ENCODE data around the gene CCDC149. TPM values are rescaled to one million over a fixed set of nuclear protein-coding genes. Genes with fewer than 3 reads are reported as not detected.

CCDC149 gene
- total RNA-seq, 4 donors from 2014 or later: 0.91 to 13.9 (median 5.7) TPM

- Histone ChIP-seq H3K27me3 (no peaks in the 10 kb centered on the region), H3K27ac (no peak overlapping the region), H3K4me3 (no peak overlapping the region), H3K9me3 (no peaks in the 10 kb centered on the region), H3K36me3 (no peaks in the 10 kb centered on the region), H3K4me1 (no peaks in the 10 kb centered on the region)
- 86 to 90% methylated on average over 2 to 7 of the region's 8 CpGs for WGBS, 2 donors
- DNase-seq: no peak
- intact Hi-C loops (cut with DNase I): no loop called here
- TF ChIP-seq CTCF (IDR thresholded peaks at IDR 0.05) (no peak), POLR2A (IDR thresholded peaks at IDR 0.05) (no peak)
These were observed 27.5 kb downstream of the CCDC149 start for GRCh38 chr4:24885342-24885741.

- no peak for TF ChIP-seq CTCF (IDR thresholded peaks at IDR 0.05)
- no peak for TF ChIP-seq POLR2A (IDR thresholded peaks at IDR 0.05)
- Histone ChIP-seq H3K27me3 (no peaks in the 10 kb centered on the region), H3K9me3 (no peaks in the 10 kb centered on the region), H3K4me3 (no peak overlapping the region), H3K4me1 (no peaks in the 10 kb centered on the region), H3K27ac (no peak overlapping the region), H3K36me3 (no peaks in the 10 kb centered on the region)
- 82 to 87% methylated on average over 8 of the region's 8 CpGs for WGBS, 2 donors
- intact Hi-C loops (cut with DNase I): no loop called here
- no peak for DNase-seq
These were observed 27.9 kb downstream of the CCDC149 start for GRCh38 chr4:24884902-24885301.

- no peak for DNase-seq
- no peaks in the 10 kb centered on the region for H3K36me3 ChIP-seq
- WGBS, 2 donors: 37 to 43% methylated on average over 3 of the region's 3 CpGs
These were observed 31.2 kb downstream of the CCDC149 start for GRCh38 chr4:24881508-24882196.

GRCh38 chr4:24880186-24880585 is 32.7 kb downstream of the CCDC149 start:
- whole genome bisulfite sequencing, 2 donors: 75 to 77% methylated on average over 8 of the region's 8 CpGs
- no peak overlapping the region for H3K4me3 ChIP-seq
- peaks cover 0 to 5% (median 0%) of the 10 kb centered on the region in 3 donors for H3K4me1 ChIP-seq
- no peaks in the 10 kb centered on the region for H3K36me3 ChIP-seq
- intact Hi-C loops (cut with DNase I): no loop called here
- DNase-seq: no peak
- TF ChIP-seq POLR2A (IDR thresholded peaks at IDR 0.05) (no peak), CTCF (IDR thresholded peaks at IDR 0.05) (no peak)
- no peaks in the 10 kb centered on the region for H3K9me3 ChIP-seq
- no peaks in the 10 kb centered on the region for H3K27me3 ChIP-seq
- H3K27ac ChIP-seq: no peak overlapping the region

More at GRCh38 chr4:24881508-24882196, 31.2 kb downstream of the CCDC149 start:
- Histone ChIP-seq H3K9me3 (no peaks in the 10 kb centered on the region), H3K4me3 (no peak overlapping the region), H3K27ac (no peak overlapping the region), H3K27me3 (no peaks in the 10 kb centered on the region), H3K4me1 (peaks cover 0 to 5% (median 0%) of the 10 kb centered on the region in 3 donors)
- intact Hi-C loops (cut with DNase I): no loop called here
- no peak for TF ChIP-seq POLR2A (IDR thresholded peaks at IDR 0.05)
- TF ChIP-seq CTCF (IDR thresholded peaks at IDR 0.05): no peak

- intact Hi-C loops (cut with DNase I): no loop called here
- Histone ChIP-seq H3K4me3 (no peak overlapping the region), H3K27ac (no peak overlapping the region), H3K36me3 (no peaks in the 10 kb centered on the region), H3K27me3 (no peaks in the 10 kb centered on the region), H3K9me3 (no peaks in the 10 kb centered on the region), H3K4me1 (peaks cover 0 to 5% (median 0%) of the 10 kb centered on the region in 3 donors)
- WGBS, 2 donors: 70 to 88% methylated on average over 3 to 7 of the region's 8 CpGs
- no peak for DNase-seq
- TF ChIP-seq CTCF (IDR thresholded peaks at IDR 0.05): no peak
- no peak for TF ChIP-seq POLR2A (IDR thresholded peaks at IDR 0.05)
These were observed 34.2 kb downstream of the CCDC149 start for GRCh38 chr4:24878636-24879016.
